ENCODE data around the gene TMEM39A. TPM values are rescaled to one million over a fixed set of nuclear protein-coding genes. Genes with fewer than 3 reads are reported as not detected.

TMEM39A gene, protein sequence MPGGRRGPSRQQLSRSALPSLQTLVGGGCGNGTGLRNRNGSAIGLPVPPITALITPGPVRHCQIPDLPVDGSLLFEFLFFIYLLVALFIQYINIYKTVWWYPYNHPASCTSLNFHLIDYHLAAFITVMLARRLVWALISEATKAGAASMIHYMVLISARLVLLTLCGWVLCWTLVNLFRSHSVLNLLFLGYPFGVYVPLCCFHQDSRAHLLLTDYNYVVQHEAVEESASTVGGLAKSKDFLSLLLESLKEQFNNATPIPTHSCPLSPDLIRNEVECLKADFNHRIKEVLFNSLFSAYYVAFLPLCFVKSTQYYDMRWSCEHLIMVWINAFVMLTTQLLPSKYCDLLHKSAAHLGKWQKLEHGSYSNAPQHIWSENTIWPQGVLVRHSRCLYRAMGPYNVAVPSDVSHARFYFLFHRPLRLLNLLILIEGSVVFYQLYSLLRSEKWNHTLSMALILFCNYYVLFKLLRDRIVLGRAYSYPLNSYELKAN
- total RNA-seq (37.0 TPM), polyA plus RNA-seq (ENCODE audit: insufficient read depth, low read depth, low replicate concordance) (7.0 TPM)
- long read RNA-seq, donor 1, full-length matches to known transcripts, result 2 of 2 reads
- long read RNA-seq, donor 1, partial matches to known transcripts, result 0 of 2 reads
- long read RNA-seq, donor 1, other reads (novel, unspliced or antisense), result 0 of 2 reads
- long read RNA-seq, donor 2, full-length matches to known transcripts, result 3 of 8 reads
- long read RNA-seq, donor 2, partial matches to known transcripts, result 5 of 8 reads
- long read RNA-seq, donor 2, other reads (novel, unspliced or antisense), result 0 of 8 reads
- long read RNA-seq, donor 3, full-length matches to known transcripts, result 1 of 1 reads
- long read RNA-seq, donor 3, partial matches to known transcripts, result 0 of 1 reads
- long read RNA-seq, donor 3, other reads (novel, unspliced or antisense), result 0 of 1 reads
- long read RNA-seq, donor 4, full-length matches to known transcripts, result 5 of 5 reads
- long read RNA-seq, donor 4, partial matches to known transcripts, result 0 of 5 reads
- long read RNA-seq, donor 4, other reads (novel, unspliced or antisense), result 0 of 5 reads
- long read RNA-seq, donor 5, result 0 reads
- long read RNA-seq, donor 6, full-length matches to known transcripts, result 3 of 3 reads
- long read RNA-seq, donor 6, partial matches to known transcripts, result 0 of 3 reads
- long read RNA-seq, donor 6, other reads (novel, unspliced or antisense), result 0 of 3 reads
- long read RNA-seq, donor 7, full-length matches to known transcripts, result 5 of 19 reads
- long read RNA-seq, donor 7, partial matches to known transcripts, result 1 of 19 reads
- long read RNA-seq, donor 7, other reads (novel, unspliced or antisense), result 13 of 19 reads
- long read RNA-seq, donor 8, full-length matches to known transcripts, result 3 of 3 reads
- long read RNA-seq, donor 8, partial matches to known transcripts, result 0 of 3 reads
- long read RNA-seq, donor 8, other reads (novel, unspliced or antisense), result 0 of 3 reads
- long read RNA-seq, donor 9, full-length matches to known transcripts, result 2 of 2 reads
- long read RNA-seq, donor 9, partial matches to known transcripts, result 0 of 2 reads
- long read RNA-seq, donor 9, other reads (novel, unspliced or antisense), result 0 of 2 reads
- long read RNA-seq, donor 10, full-length matches to known transcripts, result 2 of 2 reads
- long read RNA-seq, donor 10, partial matches to known transcripts, result 0 of 2 reads
- long read RNA-seq, donor 10, other reads (novel, unspliced or antisense), result 0 of 2 reads

- TF ChIP-seq, protein P1, sequence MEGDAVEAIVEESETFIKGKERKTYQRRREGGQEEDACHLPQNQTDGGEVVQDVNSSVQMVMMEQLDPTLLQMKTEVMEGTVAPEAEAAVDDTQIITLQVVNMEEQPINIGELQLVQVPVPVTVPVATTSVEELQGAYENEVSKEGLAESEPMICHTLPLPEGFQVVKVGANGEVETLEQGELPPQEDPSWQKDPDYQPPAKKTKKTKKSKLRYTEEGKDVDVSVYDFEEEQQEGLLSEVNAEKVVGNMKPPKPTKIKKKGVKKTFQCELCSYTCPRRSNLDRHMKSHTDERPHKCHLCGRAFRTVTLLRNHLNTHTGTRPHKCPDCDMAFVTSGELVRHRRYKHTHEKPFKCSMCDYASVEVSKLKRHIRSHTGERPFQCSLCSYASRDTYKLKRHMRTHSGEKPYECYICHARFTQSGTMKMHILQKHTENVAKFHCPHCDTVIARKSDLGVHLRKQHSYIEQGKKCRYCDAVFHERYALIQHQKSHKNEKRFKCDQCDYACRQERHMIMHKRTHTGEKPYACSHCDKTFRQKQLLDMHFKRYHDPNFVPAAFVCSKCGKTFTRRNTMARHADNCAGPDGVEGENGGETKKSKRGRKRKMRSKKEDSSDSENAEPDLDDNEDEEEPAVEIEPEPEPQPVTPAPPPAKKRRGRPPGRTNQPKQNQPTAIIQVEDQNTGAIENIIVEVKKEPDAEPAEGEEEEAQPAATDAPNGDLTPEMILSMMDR (IDR thresholded peaks at IDR 0.05; ENCODE audit: borderline replicate concordance, extremely low read depth, insufficient read depth), result no peak
- DNase-seq (peak; percentile 99 to 100 (median 100)), FAIRE-seq (peak; percentile 76)
- H3K27me3 ChIP-seq (ENCODE audit: control insufficient read depth, insufficient read depth, low read length), result no peaks in the 10 kb centered on the region
- H3K27ac ChIP-seq (ENCODE audit: low read depth in 2 of 2, low read length in 2 of 2), result peak within 1 kb of the TSS; percentile 75 to 90
- intact Hi-C loops (cut with DNase I), result no loop called here
- H3K4me1 ChIP-seq (ENCODE audit: control insufficient read depth in 2 of 3, insufficient read depth in 2 of 3, low read depth in 1 of 3, low read length in 3 of 3), result peaks cover 0 to 13% (median 11%) of the 10 kb centered on the region in 3 donors
- H3K36me3 ChIP-seq (ENCODE audit: control insufficient read depth in 2 of 3, insufficient read depth in 3 of 3, low read length in 3 of 3), result peaks cover 0 to 11% (median 5%) of the 10 kb centered on the region in 3 donors
- H3K9me3 ChIP-seq (ENCODE audit: control insufficient read depth in 2 of 3, insufficient read depth in 1 of 3, low read length in 3 of 3), result no peaks in the 10 kb centered on the region
- H3K4me3 ChIP-seq (ENCODE audit: low read length in 3 of 3), result peak within 1 kb of the TSS; percentile 67 to 100 (median 96)
- peak within 1 kb of the TSS; percentile 52 to 100 (median 84) for H3K9ac ChIP-seq (ENCODE audit: low read length in 3 of 3)
These were observed at the start of gene TMEM39A for GRCh38 chr3:119463171-119464169. TSS of gene TMEM39A (minus strand) at chr3:119463615. CDS start at chr3:119462074, 1,541 bp downstream.

GRCh38 chr3:119510690-119511089 lies 47.3 kb upstream of the TMEM39A start:
- Histone ChIP-seq H3K4me3 (ENCODE audit: low read length in 3 of 3) (no peak overlapping the region), H3K27me3 (ENCODE audit: control insufficient read depth, insufficient read depth, low read length) (no peaks in the 10 kb centered on the region), H3K4me1 (ENCODE audit: control insufficient read depth in 2 of 3, insufficient read depth in 2 of 3, low read depth in 1 of 3, low read length in 3 of 3) (no peaks in the 10 kb centered on the region), H3K9me3 (ENCODE audit: control insufficient read depth in 2 of 3, insufficient read depth in 1 of 3, low read length in 3 of 3) (no peaks in the 10 kb centered on the region), H3K36me3 (ENCODE audit: control insufficient read depth in 2 of 3, insufficient read depth in 3 of 3, low read length in 3 of 3) (peaks cover 3 to 41% (median 12%) of the 10 kb centered on the region in 3 donors), H3K9ac (ENCODE audit: low read length in 3 of 3) (no peak overlapping the region), H3K27ac (ENCODE audit: low read depth in 2 of 2, low read length in 2 of 2) (no peak overlapping the region)
- intact Hi-C loops (cut with DNase I), result no loop called here
- TF ChIP-seq, protein P1 (IDR thresholded peaks at IDR 0.05; ENCODE audit: borderline replicate concordance, extremely low read depth, insufficient read depth), result no peak
- FAIRE-seq (no peak), DNase-seq (no peak)

All from kidney (tissue), 22 donors.